HG03342 (cell line): ENCODE data around the gene PIRT.

ENCODE experiments used
- ATAC-seq: cut with Tn5 transposase; IDR thresholded peaks from one replicate; pipeline ENCODE4 v1.9.1; 2021; ENCODE audit warnings: mild to moderate bottlenecking, moderate library complexity; ENCODE audit not compliant: unreplicated experiment

Gene PIRT

DNA sequence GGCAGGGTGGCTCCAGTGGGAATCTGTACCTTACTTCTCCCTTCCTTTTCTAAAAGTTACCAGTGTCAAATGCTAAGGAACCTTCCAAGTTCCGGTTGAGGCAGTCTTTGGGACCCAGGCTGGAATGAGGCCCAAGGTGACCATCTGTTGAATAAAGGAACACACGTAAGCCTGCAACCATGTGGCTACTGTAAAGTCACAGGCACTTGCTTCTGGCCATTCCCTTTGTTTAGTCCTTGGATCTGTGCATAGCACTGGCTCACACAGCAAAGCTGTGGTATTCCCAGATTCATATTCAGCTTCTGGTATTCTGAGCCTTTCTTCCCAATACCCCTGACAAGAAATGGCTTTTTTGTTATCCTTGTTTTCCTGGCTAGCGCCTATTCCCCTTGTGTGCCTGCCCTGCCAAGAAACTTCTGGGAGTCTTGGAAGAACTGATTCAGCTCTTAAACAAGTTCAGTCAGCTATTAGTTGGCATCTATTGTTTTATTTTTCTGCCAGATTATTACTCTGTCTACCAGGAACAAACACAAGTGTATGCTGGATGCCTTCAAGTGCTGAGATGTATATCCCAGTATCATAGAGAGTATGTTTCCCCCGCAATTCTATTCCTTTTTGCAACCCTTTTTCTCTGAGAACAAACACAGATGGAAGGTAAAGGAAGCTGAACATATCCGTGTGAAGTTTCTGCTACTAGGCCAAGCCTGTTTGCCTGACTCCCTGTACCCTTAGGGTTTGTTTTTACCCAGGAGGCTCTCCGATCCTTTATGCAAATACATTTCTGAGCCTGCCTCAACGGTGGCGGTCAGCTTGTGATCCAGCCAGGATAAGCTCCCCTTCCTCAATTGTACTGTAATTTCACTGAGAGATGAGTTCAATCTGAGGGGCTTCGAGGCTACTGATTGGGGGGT lies 47.1 kb downstream of the PIRT start:
- ATAC-seq: no peak

DNA sequence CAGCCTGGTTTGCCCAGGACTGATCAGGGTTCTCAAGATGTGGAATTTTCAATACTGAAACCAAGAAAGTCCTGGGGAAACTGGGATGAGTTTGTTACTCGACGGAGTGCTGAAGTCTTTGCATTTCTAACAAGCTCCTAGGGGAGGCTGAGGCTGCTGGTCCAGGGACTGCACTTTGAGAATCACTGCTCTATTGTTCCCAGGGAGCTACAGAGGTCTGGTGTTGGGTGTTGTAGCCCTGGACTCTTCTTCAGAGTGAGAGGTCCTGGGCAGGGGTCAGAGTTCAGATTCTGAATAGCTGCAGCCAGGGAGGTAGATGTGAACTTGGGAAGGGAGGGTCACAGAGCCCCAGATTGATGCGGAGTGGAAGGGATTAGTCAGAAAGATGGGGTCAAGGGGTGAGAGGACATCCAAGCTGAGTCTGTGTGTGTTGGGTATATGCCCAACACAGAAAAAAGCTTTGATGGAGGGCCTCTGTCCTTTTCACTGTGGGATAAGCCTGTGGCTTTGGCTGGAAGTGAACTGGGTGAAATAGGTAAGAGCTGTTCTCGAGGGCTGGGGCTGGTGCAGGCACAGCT lies 48.1 kb downstream of the PIRT start:
- no peak for ATAC-seq

DNA sequence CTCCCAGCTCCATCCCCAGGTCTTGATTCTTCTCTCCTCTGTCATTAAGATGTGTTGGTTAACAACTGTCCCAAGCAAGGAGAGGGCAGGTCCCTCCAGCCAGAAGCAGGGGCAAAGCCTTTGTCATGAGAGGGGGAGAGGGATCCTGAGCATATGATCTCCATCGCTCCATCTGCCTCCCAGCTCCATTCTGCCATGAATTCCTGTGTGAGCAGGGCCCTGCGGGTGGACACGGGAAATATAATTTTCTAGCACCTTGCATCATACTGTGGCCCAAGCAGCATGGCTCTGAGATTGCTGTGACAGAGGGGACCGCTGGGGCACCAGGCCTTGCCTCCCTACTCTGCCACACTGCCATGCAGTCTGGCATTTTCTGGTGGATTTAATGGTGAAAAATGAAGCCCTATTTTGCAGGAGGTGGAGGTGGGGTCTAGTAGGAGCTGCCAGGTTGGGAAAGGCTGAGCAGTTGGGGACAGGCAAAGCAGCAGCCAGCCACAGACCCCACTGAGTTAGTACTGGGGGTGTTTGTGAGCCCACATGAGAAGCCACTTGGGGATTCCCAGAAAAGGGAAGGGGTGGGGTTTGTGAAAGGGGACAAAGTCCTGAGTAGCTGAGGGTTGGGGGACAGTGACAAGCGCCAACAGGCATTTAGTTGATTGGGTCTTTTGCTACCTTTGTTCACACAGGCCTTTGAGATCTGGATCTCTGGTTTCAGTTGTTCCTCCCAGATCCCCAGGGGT lies 50.4 kb downstream of the PIRT start:
- ATAC-seq: no peak

DNA sequence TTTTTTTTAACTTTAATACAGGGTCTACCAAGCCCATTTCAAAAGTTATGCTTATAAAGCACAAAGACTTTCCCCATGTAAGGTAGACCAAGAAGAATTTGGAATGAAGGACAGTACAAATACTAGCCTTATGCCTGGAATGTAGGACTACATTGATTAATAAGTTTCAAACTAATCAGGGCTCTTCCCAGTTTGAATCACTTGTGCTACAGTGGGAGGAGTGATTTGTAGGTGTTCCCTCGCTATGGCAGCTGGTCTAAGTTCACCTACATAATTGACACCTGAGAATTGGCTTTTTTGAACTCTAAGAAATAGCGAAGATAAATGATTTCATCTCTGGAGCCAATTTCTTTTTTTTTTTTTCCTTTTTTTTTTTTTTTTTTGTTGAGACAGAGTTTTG lies 52.6 kb downstream of the PIRT start:
- no peak for ATAC-seq

- ATAC-seq: no peak
Observed at GRCh38 chr17:10779609-10780008, 58.3 kb downstream of the PIRT start.

GRCh38 chr17:10777890-10778289 lies 60.0 kb downstream of the PIRT start:
- ATAC-seq: no peak

DNA sequence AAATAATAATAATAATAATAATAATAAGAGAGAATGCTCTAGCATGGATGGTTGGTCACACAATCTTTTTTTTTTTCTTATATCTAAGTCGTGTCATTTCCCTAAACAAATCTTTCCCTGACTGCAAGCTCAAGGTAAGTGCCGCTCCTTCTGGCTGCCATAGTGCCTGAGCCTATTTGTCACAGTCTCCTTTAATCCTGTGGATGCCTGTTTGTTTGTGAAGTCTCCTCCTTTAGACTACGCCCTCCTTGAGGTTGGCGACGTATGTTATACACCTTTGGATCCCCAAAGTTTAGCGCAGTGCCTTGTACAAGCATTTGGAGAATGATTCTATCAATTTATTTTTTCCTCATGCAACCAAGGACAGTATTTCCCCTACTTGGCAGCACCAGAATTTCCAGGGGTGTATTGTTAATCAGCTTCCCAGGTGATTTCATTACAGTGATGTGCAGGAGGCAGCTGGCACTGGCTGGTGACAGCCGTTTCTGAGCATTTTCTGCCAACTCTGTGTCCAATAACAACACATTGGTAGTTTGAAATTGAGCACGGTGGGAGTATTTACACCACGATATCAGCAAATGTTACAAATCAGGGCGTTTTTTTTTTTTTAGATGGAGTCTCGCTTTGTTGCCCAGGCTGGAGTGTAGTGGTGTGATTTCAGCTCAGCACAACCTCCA lies 60.6 kb downstream of the PIRT start:
- no peak for ATAC-seq

DNA sequence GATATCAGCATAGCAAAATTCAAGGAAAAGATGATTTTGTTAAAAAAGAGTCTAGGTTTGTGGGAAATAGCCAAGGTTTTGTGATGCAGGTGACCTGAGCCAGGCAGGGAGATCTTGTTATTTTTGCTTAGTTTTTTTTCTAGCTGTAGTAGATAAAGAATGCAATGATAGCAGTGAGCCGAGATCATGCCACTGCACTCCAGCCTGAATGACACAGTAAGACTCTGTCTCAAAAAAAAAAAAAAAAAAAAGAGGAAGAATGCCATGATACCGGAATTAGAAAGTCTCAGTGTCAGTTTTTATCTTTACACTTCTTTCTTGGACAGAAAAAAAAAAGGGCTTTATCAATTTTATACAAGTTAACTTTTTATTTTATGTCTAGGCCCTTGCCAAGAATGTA lies 61.5 kb downstream of the PIRT start:
- no peak for ATAC-seq

DNA sequence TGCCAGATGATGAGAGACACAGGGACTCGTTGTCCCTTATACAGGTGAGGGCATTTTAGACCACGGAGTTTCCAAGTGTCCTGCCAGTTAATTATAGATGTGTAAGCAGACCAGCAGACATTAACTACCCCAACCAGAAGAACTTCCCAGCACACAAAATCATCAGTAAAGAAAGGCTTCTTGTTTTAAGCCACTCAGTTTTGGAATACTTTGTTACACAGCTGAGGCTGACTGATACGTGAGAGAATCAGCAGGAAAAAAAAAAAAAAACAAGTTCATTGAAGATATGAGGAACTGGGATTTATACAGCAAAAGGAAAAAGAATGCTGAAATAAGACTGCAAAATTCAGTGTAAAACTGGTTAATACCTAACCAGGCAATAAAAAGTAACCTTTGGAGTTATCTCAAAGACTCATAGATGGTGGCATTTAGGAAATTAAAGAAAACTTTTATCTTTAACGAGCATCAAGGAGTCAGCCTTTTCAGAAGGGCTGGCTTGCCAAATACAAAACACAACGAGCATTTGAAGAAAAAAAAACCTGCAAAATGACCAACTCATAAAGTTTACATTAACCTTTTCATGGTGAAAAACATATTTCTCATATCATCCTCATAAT lies 62.0 kb downstream of the PIRT start:
- ATAC-seq: no peak

- ATAC-seq: no peak
Observed at GRCh38 chr17:10775058-10775457, 62.8 kb downstream of the PIRT start.

- ATAC-seq: no peak
Observed at GRCh38 chr17:10773391-10773790, 64.5 kb downstream of the PIRT start.
